HG02885 (cell line): ENCODE data around the gene TYW1.
"Not testable (repeated sequence)": the region's sequence is repeated elsewhere in the genome, so short reads cannot be mapped to it uniquely, and the experiment has no call there.

Source experiments
- ATAC-seq: cut with Tn5 transposase; IDR thresholded peaks from one replicate; pipeline ENCODE4 v1.9.1; 2021; ENCODE audit warnings: mild to moderate bottlenecking; ENCODE audit not compliant: unreplicated experiment, poor library complexity

Gene TYW1

GRCh38 chr7:67226340-67226907 is 229.8 kb downstream of the TYW1 start:
- ATAC-seq: not testable (repeated sequence)

GRCh38 chr7:67226967-67227366 is 230.3 kb downstream of the TYW1 start:
- not testable (repeated sequence) for ATAC-seq

GRCh38 chr7:67229018-67229417 is 232.4 kb downstream of the TYW1 start:
- ATAC-seq: not testable (repeated sequence)

GRCh38 chr7:67230029-67230428 is 233.4 kb downstream of the TYW1 start:
- ATAC-seq: not testable (repeated sequence)

GRCh38 chr7:67233506-67233905 is 236.9 kb downstream of the TYW1 start:
- not testable (repeated sequence) for ATAC-seq

- ATAC-seq: not testable (repeated sequence)
Observed at GRCh38 chr7:67236216-67236615, 239.6 kb downstream of the TYW1 start.

GRCh38 chr7:67242871-67243270 is 246.2 kb downstream of the TYW1 start:
- not testable (repeated sequence) for ATAC-seq

- ATAC-seq: not testable (repeated sequence)
Observed at GRCh38 chr7:67248364-67248763, 251.7 kb downstream of the TYW1 start.

- no peak for ATAC-seq
Observed at GRCh38 chr7:67251986-67252558, 255.4 kb downstream of the TYW1 start.

- ATAC-seq: not testable (repeated sequence)
Observed at GRCh38 chr7:67255076-67255475, 258.4 kb downstream of the TYW1 start.

GRCh38 chr7:67257779-67258178 is 261.1 kb downstream of the TYW1 start:
- ATAC-seq: not testable (repeated sequence)

GRCh38 chr7:67259363-67259762 is 262.7 kb downstream of the TYW1 start:
- ATAC-seq: not testable (repeated sequence)

- not testable (repeated sequence) for ATAC-seq
Observed at GRCh38 chr7:67260166-67260586, 263.5 kb downstream of the TYW1 start.

- ATAC-seq: not testable (repeated sequence)
Observed at GRCh38 chr7:67264000-67264399, 267.4 kb downstream of the TYW1 start.

- not testable (repeated sequence) for ATAC-seq
Observed at GRCh38 chr7:67266070-67266469, 269.4 kb downstream of the TYW1 start.

GRCh38 chr7:67267914-67268313 is 271.3 kb downstream of the TYW1 start:
- ATAC-seq: no peak

GRCh38 chr7:67269916-67270315 is 273.3 kb downstream of the TYW1 start:
- ATAC-seq: not testable (repeated sequence)
